ENCODE results near the gene CAND2.
"Not testable (repeated sequence)": the region's sequence is repeated elsewhere in the genome, so short reads cannot be mapped to it uniquely, and the experiment has no call there.

The CAND2 gene

DNA sequence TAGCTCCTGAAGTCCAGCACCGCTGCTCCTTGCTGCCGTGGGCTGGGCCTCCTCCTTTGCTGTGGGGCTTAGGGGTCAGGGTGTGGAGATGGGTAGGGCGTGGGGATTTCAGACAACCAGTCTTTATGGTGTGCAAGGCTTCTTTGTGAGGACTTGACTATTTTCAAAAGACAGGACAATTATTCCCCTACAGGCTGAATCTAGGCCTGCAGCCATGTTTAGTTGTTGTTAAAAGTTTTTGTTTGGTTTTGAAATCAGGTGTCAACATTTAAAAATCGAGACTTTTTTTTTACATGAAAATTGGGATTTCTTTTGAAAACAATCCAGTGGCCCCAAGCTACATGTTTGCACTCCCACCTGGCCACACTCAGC lies 34.3 kb downstream of the CAND2 start:
- DNase-seq (ENCODE audit: low read depth in 2 of 2): no peak

DNA sequence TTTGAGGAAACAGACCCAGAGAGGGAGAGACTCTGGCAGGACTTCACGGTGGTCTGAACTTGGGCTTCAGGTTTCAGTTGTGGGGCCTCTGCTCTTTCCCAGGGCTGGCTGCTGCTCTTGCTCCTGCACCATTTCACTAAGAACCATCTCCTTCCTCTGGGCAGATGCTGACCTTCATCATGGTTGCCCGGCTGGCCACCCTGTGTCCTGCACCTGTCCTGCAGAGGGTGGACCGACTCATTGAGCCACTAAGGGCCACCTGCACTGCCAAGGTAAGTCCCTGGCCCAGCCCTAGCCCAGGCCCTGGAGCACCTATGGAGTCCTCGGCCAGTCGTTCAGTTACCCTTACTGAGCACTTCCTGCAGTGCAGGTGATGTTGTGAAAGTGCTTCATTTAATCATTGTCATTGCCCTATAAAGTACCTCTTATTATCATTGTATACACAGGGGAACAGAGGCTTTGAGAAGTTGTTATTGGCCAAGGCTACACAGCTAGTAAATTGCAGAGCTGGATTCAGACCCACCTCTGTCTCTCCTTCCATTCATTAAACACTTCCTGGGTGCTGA lies 34.9 kb downstream of the CAND2 start:
- DNase-seq (ENCODE audit: low read depth in 2 of 2): no peak

DNA sequence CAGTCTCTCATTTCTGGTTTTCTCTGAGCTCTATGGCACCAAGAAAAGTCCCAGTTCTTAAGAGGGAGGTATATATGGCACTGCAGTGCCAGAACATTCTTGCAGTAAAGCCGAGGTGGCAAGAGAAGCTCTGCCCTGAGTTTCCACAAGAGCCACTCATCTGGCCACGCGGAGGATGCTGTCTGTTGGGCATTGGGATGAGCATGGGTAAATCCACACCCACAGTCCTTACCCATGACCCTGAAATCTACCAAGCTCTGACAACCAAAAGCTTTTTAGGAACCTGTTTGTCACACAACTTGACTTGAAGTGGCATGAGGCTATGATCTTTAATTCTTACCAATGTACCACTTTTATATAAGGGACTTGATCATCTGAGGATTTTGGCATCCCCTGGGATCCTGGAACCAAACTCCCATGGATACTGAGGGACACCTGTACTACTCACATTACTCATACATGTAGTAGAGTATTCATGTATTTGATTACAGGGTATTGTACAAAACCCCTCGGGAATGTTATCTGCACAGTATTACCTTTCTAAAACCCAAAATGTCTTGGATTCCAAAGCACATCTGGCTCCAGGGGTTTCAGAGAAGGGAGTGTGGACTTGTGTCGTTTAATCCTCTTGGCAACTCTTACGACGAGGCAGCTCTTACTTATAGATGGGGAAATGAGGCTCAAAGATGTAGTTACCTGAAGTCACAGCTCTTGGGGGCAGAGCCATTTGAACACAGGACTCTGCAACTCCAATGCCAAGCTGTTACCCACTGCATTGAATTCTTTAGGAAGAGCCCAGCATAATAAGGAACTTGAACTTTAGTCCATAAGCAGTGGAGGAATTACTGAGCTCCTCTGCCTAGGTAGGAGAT lies 36.1 kb downstream of the CAND2 start:
- no peak for DNase-seq (ENCODE audit: low read depth in 2 of 2)

DNA sequence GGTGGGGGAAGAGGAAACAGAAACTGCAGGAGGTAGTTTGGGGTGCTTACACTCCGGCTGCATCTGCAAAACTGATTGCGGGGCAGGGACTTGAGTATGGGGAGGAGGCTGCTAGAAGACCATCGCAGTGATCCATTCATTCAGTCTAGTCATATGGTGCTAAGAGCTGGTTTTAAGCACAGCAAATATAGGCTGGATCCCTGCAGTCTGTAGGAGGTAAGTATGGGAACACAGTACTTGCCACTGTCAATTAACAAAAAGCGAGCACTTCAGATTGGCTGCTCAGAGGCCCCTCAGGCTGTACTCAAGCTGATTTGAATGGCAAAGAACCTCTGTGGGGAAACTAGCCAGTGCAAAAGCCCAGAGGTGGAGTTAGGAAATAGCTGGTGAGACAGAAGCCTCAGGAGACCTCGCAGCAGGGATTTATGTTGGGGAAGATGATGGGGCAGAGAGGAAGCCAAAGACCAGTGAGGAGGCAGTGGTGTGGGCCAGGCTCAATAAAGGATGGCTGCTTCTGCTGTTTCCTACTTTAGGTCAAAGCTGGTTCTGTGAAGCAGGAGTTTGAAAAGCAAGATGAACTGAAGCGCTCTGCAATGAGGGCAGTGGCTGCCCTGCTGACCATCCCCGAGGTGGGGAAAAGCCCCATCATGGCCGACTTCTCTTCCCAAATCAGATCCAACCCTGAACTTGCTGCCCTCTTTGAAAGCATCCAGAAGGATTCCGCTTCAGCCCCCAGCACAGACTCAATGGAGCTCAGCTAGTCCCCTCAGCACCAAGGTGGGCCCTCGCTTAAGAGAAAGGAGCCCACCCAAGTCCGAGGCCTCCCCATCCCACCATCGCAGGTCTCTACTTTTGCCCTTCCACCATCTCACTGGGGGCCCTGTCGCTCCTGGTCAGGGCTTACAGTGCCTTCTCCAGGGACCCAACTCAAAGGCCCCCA lies 37.0 kb downstream of the CAND2 start:
- no peak for DNase-seq (ENCODE audit: low read depth in 2 of 2)

DNA sequence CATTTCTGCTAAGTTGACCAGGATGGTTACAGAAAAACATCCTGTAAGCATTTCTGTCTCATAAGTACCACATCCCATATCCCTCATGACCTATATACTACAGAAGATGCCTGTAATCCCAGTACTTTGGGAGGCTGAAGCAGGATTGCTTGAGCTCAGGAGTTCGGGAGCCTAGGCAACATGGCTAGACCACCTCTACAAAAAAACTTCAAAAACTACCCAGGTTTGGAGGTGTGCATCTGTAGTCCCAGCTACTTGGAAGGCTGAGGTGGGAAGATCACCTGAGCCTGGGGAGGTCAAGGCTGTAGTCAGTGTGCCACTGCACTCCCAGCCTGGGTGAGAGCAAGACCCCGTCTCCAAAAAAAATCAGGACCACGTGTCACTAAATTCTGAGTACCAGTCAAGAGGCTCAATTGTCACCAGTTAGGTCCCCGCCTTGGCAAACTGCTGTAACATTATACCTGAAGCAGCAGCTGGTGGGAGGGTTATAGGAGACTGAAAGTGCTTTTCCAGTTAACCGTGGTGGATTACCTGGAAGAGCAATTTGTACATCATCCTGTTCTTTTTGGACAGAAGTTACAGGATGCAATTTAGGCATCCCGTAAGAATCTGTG lies 38.7 kb downstream of the CAND2 start:
- no peak for DNase-seq (ENCODE audit: low read depth in 2 of 2)

DNA sequence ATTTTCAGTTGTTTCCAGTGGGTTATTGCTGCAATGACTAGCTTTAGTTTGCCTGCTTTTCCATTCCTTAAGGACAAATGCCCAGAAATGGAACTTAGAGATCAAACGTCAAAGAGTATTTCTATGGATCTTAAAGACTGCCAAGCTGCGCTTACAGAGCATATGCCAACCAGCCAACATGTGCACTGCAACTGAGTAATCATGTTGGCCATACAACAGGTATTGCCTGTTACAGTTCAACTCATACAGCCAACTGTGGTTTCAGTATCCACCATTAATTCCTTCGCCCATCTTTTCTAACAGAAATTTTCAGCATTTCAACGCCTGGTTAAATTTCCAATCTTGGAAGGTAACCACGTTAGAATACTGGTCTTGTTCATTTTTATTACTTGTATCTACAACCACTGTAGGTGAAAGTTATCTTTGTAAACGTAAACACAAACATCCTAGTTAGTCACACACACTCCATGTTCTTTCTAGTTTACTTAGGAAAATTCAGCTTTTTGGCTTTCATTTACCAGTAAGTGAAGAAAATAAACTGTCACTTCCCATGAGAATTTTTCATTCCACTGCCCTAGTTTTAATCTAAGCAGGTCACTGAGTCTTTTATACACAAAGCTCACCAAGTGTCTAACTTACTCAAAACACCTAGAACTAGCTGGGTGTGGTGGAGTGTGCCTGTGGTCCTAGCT lies 41.0 kb downstream of the CAND2 start:
- DNase-seq (ENCODE audit: low read depth in 2 of 2): no peak

DNA sequence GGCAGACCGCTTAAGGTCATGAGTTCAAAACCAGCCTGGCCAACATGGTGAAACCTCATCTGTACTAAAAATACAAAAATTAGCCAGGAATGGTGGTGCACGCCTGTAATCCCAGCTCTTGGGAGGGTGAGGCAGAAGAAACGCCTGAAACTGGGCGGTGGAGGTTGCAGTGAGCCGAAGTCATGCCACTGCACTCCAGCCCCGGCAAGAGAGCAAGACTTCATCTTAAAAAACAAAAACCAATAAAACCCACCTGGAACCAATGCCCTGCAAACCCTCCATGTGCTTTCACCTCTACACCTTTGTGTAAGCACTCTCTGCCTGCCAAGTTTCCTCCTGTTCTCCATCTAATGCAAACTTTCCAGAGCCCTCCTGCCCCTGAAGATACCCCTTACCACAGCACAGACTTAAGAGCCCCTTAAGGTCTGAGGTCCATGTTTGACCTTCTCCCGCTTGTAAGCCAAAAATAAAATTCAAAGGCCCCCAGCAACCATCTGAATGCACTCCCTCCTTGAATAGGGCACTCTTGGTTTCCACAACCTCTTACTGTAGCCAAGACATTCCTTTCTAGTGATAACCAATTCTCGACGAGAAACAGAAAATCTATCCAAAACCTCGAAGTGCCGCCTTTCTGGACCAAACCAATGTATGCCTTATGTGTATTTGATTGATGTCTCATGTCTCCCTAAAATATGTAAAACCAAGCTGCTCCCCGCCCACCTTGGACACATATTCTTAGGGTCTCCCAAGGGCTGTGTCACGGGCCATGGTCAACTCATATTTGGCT lies 41.9 kb downstream of the CAND2 start:
- no peak for DNase-seq (ENCODE audit: low read depth in 2 of 2)

DNA sequence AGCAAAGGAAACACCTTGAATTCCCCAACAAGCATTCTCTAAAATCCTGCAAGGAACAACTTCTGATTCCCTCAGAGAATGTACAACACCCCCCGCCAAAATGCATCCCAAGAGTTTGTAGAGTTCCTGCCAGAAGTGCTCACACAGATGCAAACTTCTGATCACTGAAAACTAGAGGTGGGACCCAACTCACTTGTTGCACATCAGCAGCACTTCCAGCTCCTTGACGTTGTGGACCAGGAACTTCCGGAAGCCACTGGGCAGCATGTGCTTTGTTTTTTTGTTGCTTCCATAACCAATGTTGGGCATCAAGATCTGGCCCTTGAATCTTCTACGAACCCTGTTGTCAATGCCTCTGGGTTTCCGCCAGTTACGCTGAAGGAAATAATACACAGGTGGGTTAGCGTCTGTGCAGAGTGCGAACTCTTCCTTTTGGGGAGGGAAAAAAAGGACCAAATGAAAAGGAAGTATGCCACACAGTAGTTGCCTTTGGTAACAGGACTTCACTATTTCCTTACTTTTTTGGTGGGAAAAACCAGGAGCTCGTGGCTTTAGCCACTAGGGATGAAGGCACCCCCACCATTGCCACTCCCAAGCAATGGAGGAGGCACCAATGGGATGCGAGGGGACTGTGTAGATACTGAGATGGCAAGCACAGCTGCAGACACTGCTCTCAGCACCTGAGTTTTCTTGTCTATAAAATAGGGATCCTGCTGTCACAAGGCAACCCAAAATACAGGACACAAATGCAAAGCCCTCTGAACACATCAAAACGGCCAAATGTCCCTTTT lies 42.9 kb downstream of the CAND2 start:
- no peak for DNase-seq (ENCODE audit: low read depth in 2 of 2)

DNA sequence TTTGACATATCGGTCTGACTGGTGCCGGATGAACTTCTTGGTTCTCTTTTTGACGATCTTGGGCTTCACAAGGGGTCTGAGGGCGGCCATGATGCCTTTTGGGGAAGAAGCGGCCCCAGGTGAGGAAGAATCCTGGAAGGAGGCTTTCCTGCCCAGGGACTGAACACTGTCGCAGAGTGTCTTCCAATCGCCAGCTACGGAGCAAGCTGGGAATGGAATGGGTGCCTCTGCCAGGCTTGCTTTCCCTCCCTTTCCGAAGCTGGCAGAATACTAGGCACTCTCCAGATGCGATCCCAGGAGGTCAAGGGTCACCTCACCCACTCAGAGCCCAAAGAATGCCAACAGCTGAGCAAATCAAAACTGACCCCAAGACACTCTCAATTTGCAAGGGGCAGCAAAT lies 43.7 kb downstream of the CAND2 start:
- DNase-seq (ENCODE audit: low read depth in 2 of 2): not testable (repeated sequence)

DNA sequence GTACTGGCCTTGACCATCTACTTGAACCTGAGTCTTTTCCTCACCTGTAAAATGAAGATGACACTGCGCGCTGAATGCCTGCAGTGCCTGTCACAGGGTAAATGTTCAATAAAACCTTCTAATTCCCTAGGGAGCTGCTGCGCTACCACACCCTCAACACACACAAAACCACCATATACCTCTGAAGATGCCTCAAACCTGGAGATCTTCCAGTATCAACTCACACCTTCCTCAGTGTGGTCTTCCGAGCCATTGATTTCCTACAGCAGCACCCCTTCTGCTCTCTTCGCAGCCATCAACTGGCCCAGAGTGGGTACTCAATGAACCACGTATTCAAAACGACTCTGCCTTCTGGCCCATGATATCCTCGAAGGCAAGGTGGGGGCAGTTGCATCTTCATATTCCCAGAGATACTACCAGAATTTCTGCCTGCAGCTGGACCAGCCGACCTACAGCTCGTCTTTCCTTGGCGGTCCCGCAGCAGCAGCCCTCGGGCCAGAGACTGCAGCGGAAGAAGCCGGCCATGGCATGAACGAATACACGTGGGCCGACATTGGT lies 44.2 kb downstream of the CAND2 start:
- no peak for DNase-seq (ENCODE audit: low read depth in 2 of 2)

DNA sequence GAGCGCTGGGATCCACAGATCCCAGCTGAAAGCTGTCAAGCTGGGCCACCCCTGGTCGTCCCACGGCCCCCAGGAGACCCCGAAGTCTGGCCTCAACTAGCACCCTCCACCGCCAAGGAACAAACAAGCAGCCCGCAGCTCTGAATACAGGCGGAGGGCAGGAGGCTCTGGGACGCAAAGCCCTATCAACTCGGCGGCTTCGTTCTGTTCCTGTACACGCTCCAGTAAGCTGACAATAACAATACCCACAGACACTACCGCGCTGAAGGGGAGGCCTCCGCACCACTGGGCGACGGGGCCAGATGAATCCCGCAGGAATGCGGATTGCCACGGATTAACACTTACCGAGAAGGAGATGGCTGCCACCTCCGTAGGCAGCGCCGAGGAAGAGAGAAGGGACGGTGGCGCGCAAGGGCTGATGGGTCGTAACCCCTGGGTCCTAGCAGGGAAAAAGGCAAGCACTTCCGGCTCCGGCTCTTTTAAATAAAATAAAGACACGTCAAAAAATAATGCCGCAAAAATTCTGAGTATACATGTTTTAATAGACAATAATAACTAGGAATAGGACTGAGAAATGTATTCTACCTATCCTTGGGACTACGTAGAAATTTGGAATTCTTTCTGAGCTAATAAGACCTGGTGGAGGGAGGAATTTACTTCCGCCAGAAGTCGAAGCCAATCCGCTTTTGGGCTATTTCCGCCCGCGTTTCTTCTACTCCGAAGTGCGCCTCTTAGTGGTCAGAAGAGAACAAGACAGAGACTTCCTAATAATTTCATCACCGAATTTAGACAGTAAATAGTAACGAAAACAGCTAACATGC lies 44.9 kb downstream of the CAND2 start, which contains the start of gene RPL32:
TSS of gene RPL32 (minus strand) at position 417 of the 821 bp plus-strand sequence. CDS start 1,328 bp downstream, outside the sequence.
- DNase-seq (ENCODE audit: low read depth in 2 of 2): peak; percentile 60 to 68

DNA sequence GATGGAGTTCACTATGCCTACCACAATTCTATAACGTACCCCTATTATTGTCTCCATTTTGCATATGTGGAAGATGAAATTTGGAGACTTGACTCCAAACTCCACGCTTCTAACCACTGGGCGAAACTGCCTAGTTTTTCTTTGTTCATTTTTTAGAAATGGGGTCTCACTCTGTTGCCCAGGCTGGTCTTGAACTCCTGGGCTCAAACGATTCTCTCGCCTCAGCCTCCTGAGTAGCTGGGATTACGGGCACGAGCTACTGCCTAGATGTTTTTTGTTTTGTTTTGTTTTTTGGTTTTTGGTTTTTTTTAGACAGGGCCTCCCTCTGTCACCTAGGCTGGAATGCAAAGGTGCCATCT lies 45.5 kb downstream of the CAND2 start:
- no peak for DNase-seq (ENCODE audit: low read depth in 2 of 2)

DNA sequence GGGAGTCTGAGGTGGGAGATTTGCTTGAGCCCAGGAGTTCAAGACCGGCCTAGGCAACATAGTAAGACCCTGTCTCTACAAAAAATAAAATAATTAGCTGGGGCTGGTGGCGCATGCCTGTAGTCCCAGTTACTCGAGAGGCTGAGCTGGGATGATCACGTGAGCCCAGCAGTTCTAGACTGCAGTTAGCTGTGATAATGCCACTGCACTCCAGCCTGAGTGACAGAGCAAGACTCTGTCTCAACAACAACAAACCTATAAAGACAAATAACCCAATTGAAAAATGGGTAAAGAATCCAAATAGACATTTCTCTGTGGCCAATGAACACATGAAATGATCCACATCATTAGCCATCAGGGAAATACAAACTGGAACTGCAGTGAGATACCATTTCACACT lies 46.0 kb downstream of the CAND2 start:
- DNase-seq (ENCODE audit: low read depth in 2 of 2): no peak

DNA sequence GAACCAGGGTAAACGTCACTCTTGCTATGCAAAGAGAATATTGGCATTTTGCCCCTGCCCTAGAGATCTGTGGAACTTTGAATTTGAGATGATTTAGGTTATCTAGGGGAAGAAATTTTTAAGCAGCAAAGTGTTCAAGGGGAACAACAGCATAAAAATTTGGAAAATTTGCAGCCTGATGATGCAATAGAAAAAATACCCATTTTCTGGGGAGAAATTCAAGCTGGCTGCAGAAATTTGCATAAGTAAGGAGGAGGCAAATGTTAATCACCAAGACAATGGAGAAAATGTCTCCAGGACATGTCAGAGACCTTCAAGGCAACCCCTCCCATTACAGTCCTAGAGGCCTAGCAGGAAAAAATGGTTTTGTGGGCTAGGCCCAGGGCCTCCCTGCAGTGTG lies 49.3 kb downstream of the CAND2 start:
- no peak for DNase-seq (ENCODE audit: low read depth in 2 of 2)

DNA sequence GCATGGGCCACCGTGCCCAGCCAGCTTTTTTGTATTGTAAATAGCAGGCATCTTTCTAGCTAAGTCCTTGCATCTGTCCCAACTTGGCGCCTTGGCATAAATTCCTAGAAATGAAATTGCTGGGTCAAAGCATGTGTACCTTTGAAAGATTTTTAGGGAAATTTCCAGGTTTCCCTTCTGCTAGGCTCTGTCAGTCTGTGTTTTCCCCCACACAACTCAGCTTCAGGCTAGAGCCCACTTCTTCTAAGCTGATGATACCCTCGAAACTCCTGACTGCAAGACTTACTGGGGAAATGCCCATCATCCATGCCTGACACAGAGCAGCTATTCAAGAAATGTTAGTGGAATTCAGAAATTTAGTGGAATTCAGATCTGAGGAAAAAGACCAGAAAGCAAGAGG lies 55.7 kb downstream of the CAND2 start:
- no peak for DNase-seq (ENCODE audit: low read depth in 2 of 2)

DNA sequence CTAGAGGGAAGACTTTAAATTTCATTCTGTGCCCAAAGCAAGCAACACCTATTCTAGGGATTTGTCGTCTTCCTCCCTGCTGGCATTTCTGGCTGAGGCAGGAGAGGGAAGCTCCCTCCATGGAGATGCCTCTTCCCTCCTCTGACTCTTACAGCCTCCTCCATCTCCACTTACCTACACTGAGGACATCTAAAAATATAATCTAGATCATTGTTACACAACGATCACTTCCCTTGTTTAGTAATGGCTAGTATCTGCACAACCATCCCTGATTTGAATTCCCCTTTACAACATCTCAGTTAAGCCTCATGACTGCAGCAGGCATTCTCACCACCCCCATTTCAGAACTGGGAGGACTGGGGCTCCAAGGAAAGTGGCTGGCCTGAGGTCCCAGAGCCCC lies 57.4 kb downstream of the CAND2 start:
- not testable (repeated sequence) for DNase-seq (ENCODE audit: low read depth in 2 of 2)

DNA sequence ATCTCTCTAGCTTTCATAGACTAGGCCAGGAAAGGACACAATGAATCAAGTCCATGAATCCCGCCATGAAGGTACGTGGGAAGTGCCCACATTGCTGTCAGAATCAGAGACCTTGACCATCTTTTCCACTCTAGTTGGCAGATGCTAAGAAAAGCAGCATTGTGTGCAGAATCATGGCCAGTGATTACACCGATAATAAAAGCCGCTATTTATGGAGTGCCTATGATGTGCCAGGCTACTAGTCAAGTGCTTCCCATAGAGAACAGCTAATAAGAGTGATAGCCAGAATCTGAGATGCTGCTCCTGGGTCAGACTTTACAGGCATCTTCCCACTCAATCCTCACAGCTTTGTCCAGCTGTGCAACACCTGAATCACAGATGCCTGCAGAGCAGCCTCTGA lies 58.1 kb downstream of the CAND2 start:
- DNase-seq (ENCODE audit: low read depth in 2 of 2): no peak

DNA sequence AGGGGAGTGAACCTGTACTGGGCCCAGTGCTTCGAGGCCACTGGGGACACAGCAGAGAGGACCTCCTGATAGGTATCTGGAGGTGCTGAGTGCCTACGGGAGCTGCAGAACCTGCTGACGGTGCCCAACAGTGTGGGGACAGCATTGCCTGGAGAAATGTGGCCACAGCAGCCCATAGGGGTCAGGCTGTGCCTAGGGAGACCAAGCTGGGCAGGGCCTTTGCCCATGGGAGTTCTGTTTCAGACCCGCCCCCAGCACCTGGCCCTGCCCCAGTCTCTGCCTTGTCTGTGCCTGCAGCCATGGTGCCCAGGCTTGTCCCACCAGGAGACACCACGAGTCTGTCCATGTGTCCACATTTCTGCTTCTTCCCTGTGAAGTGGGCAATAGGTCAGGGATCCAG lies 60.1 kb downstream of the CAND2 start:
- DNase-seq (ENCODE audit: low read depth in 2 of 2): no peak

DNA sequence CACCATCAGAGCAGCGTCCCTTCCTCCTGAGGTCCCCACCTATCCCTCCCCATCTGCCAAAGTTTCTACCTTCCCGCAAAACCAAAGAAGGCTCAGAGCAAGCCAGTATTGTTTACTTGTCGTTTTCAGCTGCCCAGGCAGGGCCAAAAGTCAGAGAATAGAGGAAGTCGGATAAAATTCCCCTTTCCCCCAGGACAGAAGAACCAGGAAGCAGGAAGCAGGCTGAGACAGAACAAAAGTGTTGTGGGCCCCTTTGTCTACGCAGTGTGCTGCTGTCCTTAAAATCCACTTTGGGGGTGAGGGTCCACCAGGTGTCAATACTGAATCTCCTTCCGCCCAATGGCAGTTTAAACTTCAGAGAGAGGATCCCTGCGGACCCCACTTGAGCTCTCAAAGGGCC lies 63.4 kb downstream of the CAND2 start:
- no peak for DNase-seq (ENCODE audit: low read depth in 2 of 2)
